Measurements from ENCODE around the gene DNAJC9.

The DNAJC9 gene

DNA sequence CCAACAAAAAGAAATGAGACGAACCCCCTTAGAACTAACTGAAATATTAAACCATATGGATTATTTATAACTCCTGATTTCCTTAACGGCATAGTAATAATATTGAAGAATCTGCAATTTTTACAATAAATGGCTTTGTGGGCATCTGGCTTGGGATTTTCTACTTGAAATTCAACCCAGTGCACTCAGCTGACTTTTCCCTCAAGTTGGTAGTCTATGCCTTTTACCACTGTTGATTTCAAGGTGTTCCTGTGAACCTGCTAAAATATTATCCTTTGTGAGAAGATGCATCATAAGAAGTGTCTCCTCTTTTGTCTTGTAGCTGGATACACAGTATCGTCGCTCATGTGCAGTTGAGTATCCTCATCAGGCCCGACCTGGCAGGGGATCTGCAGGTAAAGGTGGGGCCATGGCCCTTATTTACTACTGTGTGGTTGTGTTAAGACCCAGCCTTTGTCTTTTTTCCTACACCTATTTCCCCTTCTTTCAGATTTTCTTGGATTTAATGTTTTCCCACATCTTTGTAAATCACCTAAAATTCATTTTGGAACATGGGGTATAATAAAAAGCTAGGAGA is 8.0 kb downstream of the DNAJC9 start:
- no peak for DNase-seq (ENCODE audit: insufficient read length, low spot score)
- TF ChIP-seq, protein P1, sequence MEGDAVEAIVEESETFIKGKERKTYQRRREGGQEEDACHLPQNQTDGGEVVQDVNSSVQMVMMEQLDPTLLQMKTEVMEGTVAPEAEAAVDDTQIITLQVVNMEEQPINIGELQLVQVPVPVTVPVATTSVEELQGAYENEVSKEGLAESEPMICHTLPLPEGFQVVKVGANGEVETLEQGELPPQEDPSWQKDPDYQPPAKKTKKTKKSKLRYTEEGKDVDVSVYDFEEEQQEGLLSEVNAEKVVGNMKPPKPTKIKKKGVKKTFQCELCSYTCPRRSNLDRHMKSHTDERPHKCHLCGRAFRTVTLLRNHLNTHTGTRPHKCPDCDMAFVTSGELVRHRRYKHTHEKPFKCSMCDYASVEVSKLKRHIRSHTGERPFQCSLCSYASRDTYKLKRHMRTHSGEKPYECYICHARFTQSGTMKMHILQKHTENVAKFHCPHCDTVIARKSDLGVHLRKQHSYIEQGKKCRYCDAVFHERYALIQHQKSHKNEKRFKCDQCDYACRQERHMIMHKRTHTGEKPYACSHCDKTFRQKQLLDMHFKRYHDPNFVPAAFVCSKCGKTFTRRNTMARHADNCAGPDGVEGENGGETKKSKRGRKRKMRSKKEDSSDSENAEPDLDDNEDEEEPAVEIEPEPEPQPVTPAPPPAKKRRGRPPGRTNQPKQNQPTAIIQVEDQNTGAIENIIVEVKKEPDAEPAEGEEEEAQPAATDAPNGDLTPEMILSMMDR (IDR thresholded peaks at IDR 0.05; ENCODE audit: insufficient read depth, missing control alignments), result no peak
- no peak for FAIRE-seq

DNA sequence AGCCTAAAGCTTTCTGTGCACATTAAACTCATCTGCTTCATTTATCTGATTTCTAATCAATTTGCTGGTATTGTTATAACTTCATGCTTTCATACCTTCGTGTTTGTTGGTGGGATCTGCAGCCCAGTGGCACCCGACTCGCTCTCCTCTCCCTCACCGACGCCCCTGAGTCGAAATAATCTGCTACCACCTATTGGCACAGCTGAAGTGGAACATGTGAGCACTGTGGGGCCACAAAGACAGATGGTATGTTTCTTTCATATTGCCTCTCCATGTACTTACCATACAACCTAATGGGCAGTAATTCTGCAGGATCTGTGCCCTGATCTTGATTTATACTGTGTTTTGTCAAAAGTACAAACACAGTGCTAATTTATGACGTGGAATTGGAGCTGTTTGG is 12.4 kb downstream of the DNAJC9 start:
- no peak for FAIRE-seq

DNA sequence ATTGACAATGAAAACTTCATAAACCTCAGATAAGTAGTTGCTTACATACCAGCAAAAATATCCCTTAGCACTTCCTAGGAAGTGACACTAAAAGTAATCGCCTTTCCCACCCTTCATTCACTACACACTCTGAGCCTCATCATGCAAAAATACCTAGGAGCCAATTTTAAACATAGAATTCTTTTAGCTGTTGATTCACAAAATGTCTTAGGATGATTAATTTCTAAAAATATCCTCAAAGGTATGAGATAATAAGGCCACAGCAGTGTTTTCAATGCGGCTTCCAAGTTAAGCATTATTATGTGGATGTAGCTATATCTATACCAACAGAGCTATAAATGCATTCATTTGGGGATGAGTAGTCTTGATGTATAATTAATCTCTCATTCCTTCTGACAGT is 13.2 kb downstream of the DNAJC9 start:
- FAIRE-seq (no peak), DNase-seq (ENCODE audit: insufficient read length, low spot score) (no peak)
- TF ChIP-seq, protein P1 (IDR thresholded peaks at IDR 0.05; ENCODE audit: insufficient read depth, missing control alignments), result no peak

More for the DNA sequence above, 12.4 kb downstream of the DNAJC9 start:
- TF ChIP-seq, protein P1 (IDR thresholded peaks at IDR 0.05; ENCODE audit: insufficient read depth, missing control alignments), result no peak
- no peak for DNase-seq (ENCODE audit: insufficient read length, low spot score)

DNA sequence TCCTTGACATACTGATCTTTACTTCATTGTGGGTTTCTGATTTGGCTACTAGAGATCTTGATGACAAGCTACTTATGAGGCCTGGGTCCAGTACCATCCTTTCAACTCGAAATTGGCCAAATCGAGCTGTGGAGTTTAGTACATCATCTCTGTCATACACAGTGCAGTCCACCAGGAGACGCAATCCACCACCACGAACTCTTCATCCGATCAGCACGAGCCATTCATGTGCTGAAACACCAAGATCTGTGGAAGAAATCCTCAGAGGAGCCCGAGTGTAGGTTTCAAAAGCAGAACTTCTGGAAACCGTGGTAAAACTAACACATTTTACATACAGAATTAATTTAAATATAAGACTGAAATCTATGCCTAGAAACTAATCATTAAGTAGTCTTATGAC is 14.2 kb downstream of the DNAJC9 start:
- DNase-seq (ENCODE audit: insufficient read length, low spot score) (no peak), FAIRE-seq (no peak)
- TF ChIP-seq, protein P1 (IDR thresholded peaks at IDR 0.05; ENCODE audit: insufficient read depth, missing control alignments), result no peak

DNA sequence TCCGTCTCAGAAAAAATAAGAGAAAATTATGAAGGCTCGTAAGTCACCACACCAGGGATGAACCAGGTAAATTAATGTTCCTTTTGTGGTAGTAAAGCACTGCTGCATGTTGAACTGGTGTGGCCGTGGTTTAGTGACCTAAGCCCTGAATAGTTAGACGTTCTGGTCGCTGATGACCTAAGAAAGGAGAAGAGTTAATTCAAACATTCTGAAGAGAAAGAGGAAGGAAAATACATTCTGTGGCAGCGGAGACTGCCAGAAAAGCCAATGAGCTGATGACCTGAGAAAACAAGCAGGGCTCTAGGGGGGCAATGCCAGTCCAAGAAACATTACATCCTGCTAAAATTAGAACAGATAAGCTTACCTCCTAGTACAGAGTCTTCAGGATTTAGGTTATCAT is 17.5 kb downstream of the DNAJC9 start:
- TF ChIP-seq, protein P1 (IDR thresholded peaks at IDR 0.05; ENCODE audit: insufficient read depth, missing control alignments), result no peak
- FAIRE-seq (no peak), DNase-seq (ENCODE audit: insufficient read length, low spot score) (no peak)

DNA sequence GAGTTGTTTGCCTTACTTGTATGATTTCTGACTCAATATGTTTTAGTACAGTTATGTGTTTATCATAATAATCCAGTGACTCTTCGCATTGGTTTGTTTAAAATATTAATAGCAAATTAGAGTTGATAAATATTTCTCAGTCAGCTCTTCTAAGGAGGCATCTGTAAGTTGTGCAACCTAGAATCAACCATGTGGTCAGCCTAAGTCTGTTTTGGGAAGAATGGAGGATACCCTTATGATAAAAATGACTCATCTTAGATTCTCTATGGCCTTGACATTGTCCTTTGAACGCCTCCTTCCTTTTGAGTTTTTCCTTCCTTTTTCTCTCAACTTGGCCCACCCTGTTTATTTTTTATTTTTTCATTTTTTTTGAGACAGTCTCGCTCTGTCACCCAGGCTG is 18.8 kb downstream of the DNAJC9 start:
- no peak for DNase-seq (ENCODE audit: insufficient read length, low spot score)
- no peak for FAIRE-seq
- TF ChIP-seq, protein P1 (IDR thresholded peaks at IDR 0.05; ENCODE audit: insufficient read depth, missing control alignments), result no peak

DNA sequence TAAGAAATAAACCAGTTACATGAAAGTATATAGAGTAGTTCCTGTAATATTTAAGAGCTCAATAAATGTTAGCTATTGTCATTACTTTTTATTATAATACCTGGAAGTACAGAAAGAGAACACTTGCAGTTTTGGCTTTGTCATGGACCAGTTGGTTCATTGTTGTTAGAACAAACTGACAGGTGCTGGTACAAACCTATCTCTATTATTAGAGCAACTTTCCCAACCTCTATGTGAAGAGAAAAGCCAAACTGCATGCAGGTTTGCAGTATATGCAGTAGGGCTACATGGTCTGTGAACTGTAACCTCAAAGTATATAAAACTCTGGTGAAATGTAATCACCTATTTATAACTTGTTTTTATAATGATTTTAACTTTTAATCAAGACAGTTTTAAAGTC is 20.4 kb downstream of the DNAJC9 start:
- no peak for FAIRE-seq
- no peak for DNase-seq (ENCODE audit: insufficient read length, low spot score)
- TF ChIP-seq, protein P1 (IDR thresholded peaks at IDR 0.05; ENCODE audit: insufficient read depth, missing control alignments), result no peak

Data from D721Med (cell line).